Ishikawa (cell line): Measurements from ENCODE around the gene AGA.

Source experiments
- CEBPB ChIP-seq: IDR thresholded peaks from 2 replicates; pipeline ENCODE4 v1.6.1; 2012
- CREB1 ChIP-seq: IDR thresholded peaks from 2 replicates; pipeline ENCODE4 v1.6.1; 2012; ENCODE audit warnings: low read depth
- EGR1 ChIP-seq: IDR thresholded peaks from 2 replicates; pipeline ENCODE4 v1.6.1; 2012
- EP300 ChIP-seq: IDR thresholded peaks from 2 replicates; pipeline ENCODE4 v1.6.1; 2012; ENCODE audit warnings: borderline replicate concordance
- NFIC ChIP-seq: IDR thresholded peaks from 2 replicates; pipeline ENCODE4 v1.6.1; 2012
- RAD21 ChIP-seq: IDR thresholded peaks from 2 replicates; pipeline ENCODE4 v1.6.1; 2012; ENCODE audit warnings: low read depth
- REST ChIP-seq: IDR thresholded peaks from 2 replicates; pipeline ENCODE4 v1.6.1; 2012; ENCODE audit warnings: low read depth, mild to moderate bottlenecking
- TAF1 ChIP-seq: IDR thresholded peaks from 2 replicates; pipeline ENCODE4 v1.6.1; 2012; ENCODE audit warnings: low read depth, mild to moderate bottlenecking
- TEAD4 ChIP-seq: IDR thresholded peaks from 2 replicates; pipeline ENCODE4 v1.6.1; 2012
- YY1 ChIP-seq: IDR thresholded peaks from 2 replicates; pipeline ENCODE4 v1.6.1; 2012; ENCODE audit warnings: low read depth
- ZBTB7A ChIP-seq: IDR thresholded peaks from 2 replicates; pipeline ENCODE4 v1.6.1; 2012; ENCODE audit warnings: low read depth
- TF ChIP-seq, protein P1 (sequence below): IDR thresholded peaks from 2 replicates; pipeline ENCODE4 v1.6.1; 2012
- TF ChIP-seq, protein P2 (sequence below): IDR thresholded peaks from 2 replicates; pipeline ENCODE4 v1.6.1; 2012

DNA sequence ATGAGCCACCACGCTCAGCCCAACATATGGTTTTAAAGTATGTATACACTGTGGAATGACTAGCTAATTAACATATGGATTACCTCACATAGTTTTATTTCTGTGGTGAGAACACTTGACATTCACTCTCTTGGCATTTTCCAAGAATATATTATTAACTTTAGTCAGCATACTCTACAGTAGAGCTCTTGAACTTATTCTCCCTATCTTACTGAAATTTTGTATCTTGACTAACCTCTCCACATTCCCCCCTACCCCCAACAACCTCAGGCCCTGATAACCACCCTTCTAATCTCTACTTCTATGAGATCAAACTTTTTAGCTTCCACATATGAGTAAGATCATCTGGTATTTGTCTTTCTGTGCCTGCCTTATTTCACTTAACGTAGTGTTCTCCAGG is 38.6 kb upstream of the AGA start:
- TF ChIP-seq TEAD4 (no peak), RAD21 (no peak), YY1 (no peak), EP300 (no peak), ZBTB7A (no peak), TAF1 (no peak), CEBPB (no peak), CREB1 (no peak), NFIC (no peak), REST (no peak), EGR1 (no peak)
- TF ChIP-seq, protein P1, sequence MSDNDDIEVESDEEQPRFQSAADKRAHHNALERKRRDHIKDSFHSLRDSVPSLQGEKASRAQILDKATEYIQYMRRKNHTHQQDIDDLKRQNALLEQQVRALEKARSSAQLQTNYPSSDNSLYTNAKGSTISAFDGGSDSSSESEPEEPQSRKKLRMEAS = no peak
- TF ChIP-seq, protein P2, sequence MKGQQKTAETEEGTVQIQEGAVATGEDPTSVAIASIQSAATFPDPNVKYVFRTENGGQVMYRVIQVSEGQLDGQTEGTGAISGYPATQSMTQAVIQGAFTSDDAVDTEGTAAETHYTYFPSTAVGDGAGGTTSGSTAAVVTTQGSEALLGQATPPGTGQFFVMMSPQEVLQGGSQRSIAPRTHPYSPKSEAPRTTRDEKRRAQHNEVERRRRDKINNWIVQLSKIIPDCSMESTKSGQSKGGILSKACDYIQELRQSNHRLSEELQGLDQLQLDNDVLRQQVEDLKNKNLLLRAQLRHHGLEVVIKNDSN = no peak
